HG02970 (cell line): ENCODE data around the gene CCBE1.
"Not testable (repeated sequence)": the region's sequence is repeated elsewhere in the genome, so short reads cannot be mapped to it uniquely, and the experiment has no call there.

Experiments used
- ATAC-seq: cut with Tn5 transposase; IDR thresholded peaks from one replicate; pipeline ENCODE4 v1.9.1; 2021; ENCODE audit warnings: mild to moderate bottlenecking, moderate library complexity, moderate number of reproducible peaks; ENCODE audit not compliant: unreplicated experiment, low FRiP score

CCBE1 gene

GRCh38 chr18:59697236-59697932, at the start of gene CCBE1:
TSS of gene CCBE1 (minus strand) at chr18:59697423.
- ATAC-seq, result peak; percentile 54

GRCh38 chr18:59744271-59744721, 47.1 kb upstream of the CCBE1 start:
- no peak for ATAC-seq

- no peak for ATAC-seq
Measured at GRCh38 chr18:59743566-59743965, 46.3 kb upstream of the CCBE1 start.

GRCh38 chr18:59742325-59743111, 45.3 kb upstream of the CCBE1 start:
- no peak for ATAC-seq

GRCh38 chr18:59740141-59740540, 42.9 kb upstream of the CCBE1 start:
- no peak for ATAC-seq

GRCh38 chr18:59737776-59738300, 40.6 kb upstream of the CCBE1 start:
- ATAC-seq, result no peak

- ATAC-seq, result not testable (repeated sequence)
Measured at GRCh38 chr18:59737335-59737734, 40.1 kb upstream of the CCBE1 start.

- no peak for ATAC-seq
Measured at GRCh38 chr18:59736061-59736460, 38.8 kb upstream of the CCBE1 start.

- ATAC-seq, result no peak
Measured at GRCh38 chr18:59735269-59735860, 38.1 kb upstream of the CCBE1 start.

- ATAC-seq, result no peak
Measured at GRCh38 chr18:59733421-59733820, 36.2 kb upstream of the CCBE1 start.

GRCh38 chr18:59730896-59731295, 33.7 kb upstream of the CCBE1 start:
- ATAC-seq, result no peak

GRCh38 chr18:59729781-59730180, 32.6 kb upstream of the CCBE1 start:
- ATAC-seq, result no peak

- no peak for ATAC-seq
Measured at GRCh38 chr18:59728816-59729215, 31.6 kb upstream of the CCBE1 start.

- no peak for ATAC-seq
Measured at GRCh38 chr18:59725142-59725541, 27.9 kb upstream of the CCBE1 start.

GRCh38 chr18:59724103-59724502, 26.9 kb upstream of the CCBE1 start:
- no peak for ATAC-seq

GRCh38 chr18:59721931-59722330, 24.7 kb upstream of the CCBE1 start:
- ATAC-seq, result no peak

- no peak for ATAC-seq
Measured at GRCh38 chr18:59721211-59721610, 24.0 kb upstream of the CCBE1 start.

GRCh38 chr18:59719544-59720181, 22.4 kb upstream of the CCBE1 start:
- ATAC-seq, result no peak

- no peak for ATAC-seq
Measured at GRCh38 chr18:59718464-59719157, 21.4 kb upstream of the CCBE1 start.

GRCh38 chr18:59718108-59718463, 20.9 kb upstream of the CCBE1 start:
- no peak for ATAC-seq
